ENCODE data around the gene PROCR.
"Not testable (repeated sequence)": the region's sequence is repeated elsewhere in the genome, so short reads cannot be mapped to it uniquely, and the experiment has no call there.

The PROCR gene

GRCh38 chr20:35193031-35193791 is 21.3 kb downstream of the PROCR start:
- not testable (repeated sequence) for DNase-seq (ENCODE audit: low read depth, low spot score)

- DNase-seq (ENCODE audit: low read depth, low spot score) = no peak
Observed at GRCh38 chr20:35196313-35196712, 24.4 kb downstream of the PROCR start.

- no peak for DNase-seq (ENCODE audit: low read depth, low spot score)
Observed at GRCh38 chr20:35199740-35200139, 27.9 kb downstream of the PROCR start.

GRCh38 chr20:35200267-35200666 is 28.4 kb downstream of the PROCR start:
- no peak for DNase-seq (ENCODE audit: low read depth, low spot score)

GRCh38 chr20:35201467-35201866 is 29.6 kb downstream of the PROCR start:
- not testable (repeated sequence) for DNase-seq (ENCODE audit: low read depth, low spot score)

- no peak for DNase-seq (ENCODE audit: low read depth, low spot score)
Observed at GRCh38 chr20:35206802-35207201, 34.9 kb downstream of the PROCR start.

GRCh38 chr20:35207950-35208611 is 36.2 kb downstream of the PROCR start:
- peak; percentile 64 for DNase-seq (ENCODE audit: low read depth, low spot score)

GRCh38 chr20:35215066-35215956 is 43.4 kb downstream of the PROCR start:
- no peak for DNase-seq (ENCODE audit: low read depth, low spot score)

GRCh38 chr20:35216541-35216940 is 44.7 kb downstream of the PROCR start:
- no peak for DNase-seq (ENCODE audit: low read depth, low spot score)

- no peak for DNase-seq (ENCODE audit: low read depth, low spot score)
Observed at GRCh38 chr20:35223941-35224340, 52.1 kb downstream of the PROCR start.

- no peak for DNase-seq (ENCODE audit: low read depth, low spot score)
Observed at GRCh38 chr20:35224536-35224935, 52.7 kb downstream of the PROCR start.

- no peak for DNase-seq (ENCODE audit: low read depth, low spot score)
Observed at GRCh38 chr20:35225319-35226125, 53.6 kb downstream of the PROCR start.

- DNase-seq (ENCODE audit: low read depth, low spot score) = no peak
Observed at GRCh38 chr20:35226126-35226883, 54.4 kb downstream of the PROCR start, which contains the start of gene MMP24. Gene MMP24 (plus strand): TSS chr20:35226690. CDS start chr20:35226739, 49 bp downstream.
